Kidney glomerular epithelial cell (primary cell): ENCODE measurements around the gene MLLT10.
"Not testable (repeated sequence)": the region's sequence is repeated elsewhere in the genome, so short reads cannot be mapped to it uniquely, and the experiment has no call there.

ENCODE experiments used
- DNase-seq: peaks from one replicate; lab custom pipeline; 2025; lab: John Stamatoyannopoulos, UW

Gene MLLT10

DNA sequence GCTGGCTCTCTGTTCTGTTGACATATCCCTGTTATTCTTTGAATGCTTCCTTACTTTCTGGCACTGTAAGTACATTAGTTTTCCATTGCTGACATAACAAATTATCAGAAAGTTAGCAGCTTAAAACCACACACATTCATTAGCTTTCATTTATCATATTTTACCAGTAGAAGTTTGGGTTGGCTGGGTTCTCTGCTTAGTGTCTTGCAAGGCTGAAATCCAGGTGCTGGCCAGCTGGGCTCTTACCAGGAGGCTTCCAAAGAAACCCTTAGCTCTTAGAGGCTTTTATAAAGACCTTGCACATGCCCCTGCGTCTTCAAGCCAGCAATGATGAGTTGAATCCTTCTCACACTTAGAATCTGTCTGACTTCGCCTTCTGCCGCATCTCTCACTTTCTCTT is 160.6 kb downstream of the MLLT10 start:
- no peak for DNase-seq

- no peak for DNase-seq
Observed at GRCh38 chr10:21696302-21696701, 162.3 kb downstream of the MLLT10 start.

GRCh38 chr10:21699575-21699974 is 165.5 kb downstream of the MLLT10 start:
- no peak for DNase-seq

GRCh38 chr10:21700474-21700873 is 166.4 kb downstream of the MLLT10 start:
- no peak for DNase-seq

GRCh38 chr10:21702633-21703111 is 168.6 kb downstream of the MLLT10 start:
- no peak for DNase-seq

- no peak for DNase-seq
Observed at GRCh38 chr10:21705142-21705827, 171.3 kb downstream of the MLLT10 start.

DNA sequence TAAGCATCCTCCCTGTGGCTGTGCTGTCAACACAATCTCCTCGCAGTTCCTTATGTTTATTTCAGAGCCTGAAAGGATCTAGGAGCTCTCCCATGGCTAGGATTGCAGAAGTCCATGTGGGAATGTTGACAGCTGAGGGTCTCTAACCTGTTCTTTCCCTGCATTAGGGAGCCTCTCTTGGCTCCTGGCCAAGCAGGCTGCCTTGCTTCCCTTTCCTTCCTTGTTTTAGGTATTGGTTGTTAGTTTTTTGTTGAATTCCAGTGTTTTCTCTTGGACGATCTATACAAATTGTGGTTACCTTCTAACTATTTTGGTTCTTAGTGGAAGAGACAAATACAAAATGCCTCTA is 171.8 kb downstream of the MLLT10 start:
- no peak for DNase-seq

- DNase-seq, result no peak
Observed at GRCh38 chr10:21707498-21707897, 173.5 kb downstream of the MLLT10 start.

DNA sequence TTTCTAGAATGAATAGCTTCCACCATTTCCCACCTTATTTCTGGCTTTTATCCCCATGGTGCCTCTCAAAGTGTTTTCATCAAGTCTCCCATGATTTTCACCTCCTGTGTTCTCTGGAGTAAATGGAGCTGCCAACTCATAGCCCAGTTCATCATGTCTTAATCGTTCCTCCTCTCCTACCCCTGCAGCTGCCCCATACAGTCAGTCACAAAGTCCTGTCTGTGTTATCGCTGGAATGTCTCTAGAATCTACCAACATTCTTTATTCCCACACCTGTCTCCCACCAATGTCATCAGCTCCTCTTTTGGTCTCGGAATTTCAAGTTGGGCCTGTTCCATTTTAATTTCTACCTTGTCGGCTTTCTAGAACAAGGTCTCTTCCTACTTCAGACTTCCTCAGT is 178.9 kb downstream of the MLLT10 start:
- no peak for DNase-seq

- DNase-seq, result no peak
Observed at GRCh38 chr10:21715531-21716195, 181.6 kb downstream of the MLLT10 start.

GRCh38 chr10:21717437-21718054 is 183.5 kb downstream of the MLLT10 start:
- not testable (repeated sequence) for DNase-seq

GRCh38 chr10:21719502-21719901 is 185.5 kb downstream of the MLLT10 start:
- DNase-seq, result no peak

DNA sequence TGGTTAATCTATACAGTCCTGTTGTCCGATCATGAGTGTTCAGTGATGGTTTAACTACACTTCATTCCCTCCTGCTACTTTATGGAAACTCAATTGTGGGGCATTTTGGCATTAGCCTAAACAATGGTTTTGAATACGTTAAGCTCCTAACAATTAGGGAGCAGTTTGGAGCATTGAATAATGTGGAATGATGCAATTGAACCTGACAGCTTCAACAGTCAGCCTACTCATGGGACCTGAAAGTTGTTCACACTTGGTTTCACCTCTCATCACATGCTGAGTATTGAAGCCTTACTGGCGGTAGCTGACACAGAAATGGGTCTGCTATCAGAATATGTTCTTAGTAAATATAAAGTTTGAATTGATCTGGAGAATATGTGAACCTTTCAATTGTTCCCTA is 186.1 kb downstream of the MLLT10 start:
- DNase-seq, result peak; percentile 25

DNA sequence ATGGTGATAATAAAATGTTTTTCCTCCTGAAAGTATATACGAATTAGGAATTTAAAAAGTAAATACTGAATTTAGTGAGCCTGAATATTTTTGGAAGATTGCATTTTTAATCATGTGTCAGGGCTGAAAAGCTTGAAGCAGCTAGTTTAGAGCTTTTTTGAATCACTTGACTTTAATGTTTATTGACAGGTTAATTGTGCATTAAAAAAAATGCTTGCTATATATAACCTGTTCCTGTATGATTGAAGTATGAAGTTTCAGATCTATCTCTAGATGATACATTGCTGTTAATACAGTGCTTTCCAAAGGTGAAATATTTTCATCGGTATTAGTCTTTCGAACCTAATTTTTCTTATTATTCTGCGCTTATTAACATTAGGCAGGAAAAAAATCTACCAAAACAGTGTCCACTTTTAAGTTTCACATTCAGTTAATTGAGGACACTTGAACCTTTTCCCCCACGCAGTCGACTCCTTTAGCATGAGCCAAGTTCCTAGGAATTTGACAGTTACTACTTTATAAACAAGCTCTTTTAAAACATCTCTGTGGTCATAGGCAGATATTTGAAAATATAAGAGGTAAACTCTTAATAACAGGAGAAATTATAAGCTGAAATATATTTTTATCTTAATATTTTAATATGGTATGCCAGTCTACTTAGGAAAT is 187.1 kb downstream of the MLLT10 start:
- DNase-seq, result no peak

- DNase-seq, result no peak
Observed at GRCh38 chr10:21722209-21722608, 188.2 kb downstream of the MLLT10 start.

DNA sequence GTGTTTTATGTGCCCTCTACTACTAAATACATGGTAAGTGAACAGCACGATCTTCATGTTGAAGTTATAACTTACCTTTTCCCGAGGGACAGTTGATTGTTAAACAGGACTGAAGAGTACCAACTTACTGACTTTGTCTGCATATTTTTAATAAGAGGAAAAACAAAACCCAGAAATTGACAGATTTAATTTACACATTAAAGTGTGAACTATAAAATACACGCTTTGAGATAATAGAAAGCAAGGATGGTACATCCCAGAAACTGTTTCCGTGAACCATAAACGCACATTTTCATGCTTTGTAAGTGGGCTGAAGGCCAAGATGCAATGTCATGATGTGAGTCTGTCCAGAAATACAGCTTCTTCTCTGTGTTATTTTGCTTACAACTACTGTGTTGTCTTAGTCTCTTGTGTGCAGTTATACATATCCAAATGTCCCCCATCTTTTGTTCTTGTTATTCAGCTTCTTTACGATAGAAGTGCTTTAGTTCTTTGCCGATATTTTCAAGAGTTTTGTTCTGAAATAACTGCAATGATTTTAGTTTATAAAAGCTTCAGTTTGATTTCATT is 190.1 kb downstream of the MLLT10 start:
- DNase-seq, result no peak

GRCh38 chr10:21724687-21725367 is 190.8 kb downstream of the MLLT10 start:
- DNase-seq, result peak; percentile 99

GRCh38 chr10:21726601-21727225 is 192.7 kb downstream of the MLLT10 start:
- no peak for DNase-seq

- DNase-seq, result no peak
Observed at GRCh38 chr10:21727452-21728168, 193.6 kb downstream of the MLLT10 start.

GRCh38 chr10:21728618-21729017 is 194.6 kb downstream of the MLLT10 start:
- no peak for DNase-seq
